Gastrocnemius medialis (tissue), 4 donors: ENCODE results near the gene ERN2.

Experiments used
- POLR2A ChIP-seq, 2 donors: fragments of 450-650 bp; IDR thresholded peaks; one replicate each; pipeline ENCODE4 v1.6.1; 2017; ENCODE audit warnings: antibody characterized with exemption in 2 of 2, mild to moderate bottlenecking in 2 of 2, moderate library complexity in 2 of 2
- TF ChIP-seq, protein P1 (sequence below), 5 experiments: fragments of 450-650 bp in 3 of 5; fragments of 200-600 bp in 2 of 5; sonication (generic) in 2 of 5; IDR thresholded peaks in 4 of 5; conservative IDR thresholded peaks in 1 of 5; 1 replicate in 4 of 5; 2 replicates in 1 of 5; pipeline ENCODE4 v1.5.1; 2016 to 2019; ENCODE audit warnings: antibody characterized with exemption in 5 of 5, mild to moderate bottlenecking in 3 of 5, moderate library complexity in 3 of 5

GRCh38 chr16:23734176-23734893 lies 21.3 kb upstream of the ERN2 start:
- TF ChIP-seq, protein P1, sequence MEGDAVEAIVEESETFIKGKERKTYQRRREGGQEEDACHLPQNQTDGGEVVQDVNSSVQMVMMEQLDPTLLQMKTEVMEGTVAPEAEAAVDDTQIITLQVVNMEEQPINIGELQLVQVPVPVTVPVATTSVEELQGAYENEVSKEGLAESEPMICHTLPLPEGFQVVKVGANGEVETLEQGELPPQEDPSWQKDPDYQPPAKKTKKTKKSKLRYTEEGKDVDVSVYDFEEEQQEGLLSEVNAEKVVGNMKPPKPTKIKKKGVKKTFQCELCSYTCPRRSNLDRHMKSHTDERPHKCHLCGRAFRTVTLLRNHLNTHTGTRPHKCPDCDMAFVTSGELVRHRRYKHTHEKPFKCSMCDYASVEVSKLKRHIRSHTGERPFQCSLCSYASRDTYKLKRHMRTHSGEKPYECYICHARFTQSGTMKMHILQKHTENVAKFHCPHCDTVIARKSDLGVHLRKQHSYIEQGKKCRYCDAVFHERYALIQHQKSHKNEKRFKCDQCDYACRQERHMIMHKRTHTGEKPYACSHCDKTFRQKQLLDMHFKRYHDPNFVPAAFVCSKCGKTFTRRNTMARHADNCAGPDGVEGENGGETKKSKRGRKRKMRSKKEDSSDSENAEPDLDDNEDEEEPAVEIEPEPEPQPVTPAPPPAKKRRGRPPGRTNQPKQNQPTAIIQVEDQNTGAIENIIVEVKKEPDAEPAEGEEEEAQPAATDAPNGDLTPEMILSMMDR (IDR thresholded peaks at IDR 0.05 in 4 of 5, conservative IDR thresholded peaks at IDR 0.05 in 1 of 5): no peak
- TF ChIP-seq POLR2A (IDR thresholded peaks at IDR 0.05): no peak
